ENCODE measurements around the gene MYOM3.

DNA sequence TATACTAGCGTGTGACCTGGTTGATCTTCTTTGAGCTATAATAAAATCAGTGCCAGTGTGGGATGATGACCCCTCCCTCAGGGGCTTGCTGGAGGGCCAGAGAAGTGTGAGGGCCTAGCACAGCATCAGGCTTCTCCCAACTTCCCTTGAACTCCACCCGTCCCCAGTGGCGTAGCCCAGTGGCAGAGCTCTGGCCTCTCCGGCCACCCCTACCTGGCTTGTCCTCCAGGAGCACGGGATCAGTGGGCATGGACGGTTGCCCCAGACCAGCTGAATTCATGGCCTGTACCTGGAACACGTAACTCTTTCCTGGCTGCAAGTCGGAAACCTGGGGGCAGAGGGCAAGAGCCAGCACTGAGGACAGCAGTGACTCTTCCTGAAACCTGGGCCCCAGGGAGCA is 36.0 kb downstream of the MYOM3 start:
- TF ChIP-seq, protein P1, sequence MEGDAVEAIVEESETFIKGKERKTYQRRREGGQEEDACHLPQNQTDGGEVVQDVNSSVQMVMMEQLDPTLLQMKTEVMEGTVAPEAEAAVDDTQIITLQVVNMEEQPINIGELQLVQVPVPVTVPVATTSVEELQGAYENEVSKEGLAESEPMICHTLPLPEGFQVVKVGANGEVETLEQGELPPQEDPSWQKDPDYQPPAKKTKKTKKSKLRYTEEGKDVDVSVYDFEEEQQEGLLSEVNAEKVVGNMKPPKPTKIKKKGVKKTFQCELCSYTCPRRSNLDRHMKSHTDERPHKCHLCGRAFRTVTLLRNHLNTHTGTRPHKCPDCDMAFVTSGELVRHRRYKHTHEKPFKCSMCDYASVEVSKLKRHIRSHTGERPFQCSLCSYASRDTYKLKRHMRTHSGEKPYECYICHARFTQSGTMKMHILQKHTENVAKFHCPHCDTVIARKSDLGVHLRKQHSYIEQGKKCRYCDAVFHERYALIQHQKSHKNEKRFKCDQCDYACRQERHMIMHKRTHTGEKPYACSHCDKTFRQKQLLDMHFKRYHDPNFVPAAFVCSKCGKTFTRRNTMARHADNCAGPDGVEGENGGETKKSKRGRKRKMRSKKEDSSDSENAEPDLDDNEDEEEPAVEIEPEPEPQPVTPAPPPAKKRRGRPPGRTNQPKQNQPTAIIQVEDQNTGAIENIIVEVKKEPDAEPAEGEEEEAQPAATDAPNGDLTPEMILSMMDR (IDR thresholded peaks at IDR 0.05; ENCODE audit: low read depth, low read length), result no peak
- no peak for TF ChIP-seq EZH2phosphoT487 (IDR thresholded peaks at IDR 0.05; ENCODE audit: low read depth)
